ENCODE measurements around the gene AP4E1. TPM values are rescaled to one million over a fixed set of nuclear protein-coding genes. Genes with fewer than 3 reads are reported as not detected.
"Not testable (repeated sequence)": the region's sequence is repeated elsewhere in the genome, so short reads cannot be mapped to it uniquely, and the experiment has no call there.

Gene AP4E1
- total and polyA plus RNA-seq, 4 experiments from 2014 or later = 3.0 to 15.2 (median 9.1) TPM

DNA sequence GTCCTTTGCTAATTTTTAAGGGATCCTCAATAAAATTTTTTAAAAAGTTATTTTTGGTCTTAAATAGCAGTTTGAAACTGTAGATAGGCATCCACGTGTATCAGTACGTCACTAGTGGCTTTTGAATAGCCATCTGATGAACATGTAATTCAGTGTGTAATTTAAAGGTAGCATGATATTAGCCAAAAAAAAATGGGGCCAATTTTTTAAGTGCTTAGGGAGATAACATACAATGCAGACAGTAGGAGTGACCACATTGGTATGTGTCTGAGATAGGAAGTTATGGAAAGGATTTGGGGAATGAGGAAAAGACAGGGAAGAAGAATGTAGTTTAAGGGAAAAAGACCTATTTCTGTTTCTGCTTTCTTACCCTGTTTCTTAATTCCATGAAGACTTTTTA, 2.5 kb downstream of the AP4E1 start:
- Histone ChIP-seq H3K36me3 (ENCODE audit: insufficient read depth, low read length) (peaks cover 6% of the 10 kb centered on the region), H3K4me1 (ENCODE audit: insufficient read depth, low read length) (peaks cover 16% of the 10 kb centered on the region), H3K27ac (ENCODE audit: low read depth, low read length) (no peak overlapping the region), H3K4me3 (ENCODE audit: low read length in 2 of 2) (no peak overlapping the region), H3K27me3 (ENCODE audit: insufficient read depth, low read length) (no peaks in the 10 kb centered on the region), H3K9me3 (ENCODE audit: control insufficient read depth in 1 of 2, low read length in 2 of 2) (no peaks in the 10 kb centered on the region)
- H3K27me3 Mint-ChIP-seq = no peaks in the 10 kb centered on the region
- ChIA-PET CTCF (ENCODE audit: partially characterized antibody) (no interaction called here), POLR2A (ENCODE audit: partially characterized antibody) (no interaction called here)
- DNase-seq = no peak
- intact Hi-C loops (cut with micrococcal nuclease) = no loop called here
- peak overlapping the region in 4 of 8 donors; percentile 26 to 62 (median 40) for H3K4me3 Mint-ChIP-seq
- peak overlapping the region in 2 of 7 donors; percentile 79 to 98 for H3K27ac Mint-ChIP-seq
- H3K9me3 Mint-ChIP-seq = no peaks in the 10 kb centered on the region
- H3K4me1 Mint-ChIP-seq = peaks cover 15 to 44% (median 19%) of the 10 kb centered on the region in 4 donors
- H3K36me3 Mint-ChIP-seq = peaks cover 10 to 46% of the 10 kb centered on the region in 2 donors

DNA sequence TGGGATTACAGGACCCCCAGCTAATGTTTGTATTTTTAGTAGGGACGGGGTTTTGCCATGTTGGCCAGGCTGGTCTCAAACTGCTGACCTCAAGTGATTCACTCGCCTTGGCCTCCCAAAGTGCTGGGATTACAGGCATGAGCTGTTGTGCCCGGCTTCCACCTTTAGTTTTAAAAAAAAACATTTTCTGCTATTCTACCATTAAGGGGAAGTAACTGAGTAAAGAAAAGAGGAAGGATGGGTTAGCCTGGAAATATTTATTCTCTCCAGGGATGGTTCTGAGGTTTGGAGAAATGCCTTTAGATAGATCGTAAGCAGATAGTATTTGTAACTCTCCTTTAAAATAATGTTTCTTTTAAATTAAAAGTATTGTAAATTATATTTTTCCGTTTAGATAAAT, 3.1 kb downstream of the AP4E1 start:
- intact Hi-C loops (cut with micrococcal nuclease) = no loop called here
- H3K36me3 ChIP-seq (ENCODE audit: insufficient read depth, low read length) = peaks cover 6% of the 10 kb centered on the region
- Mint-ChIP-seq H3K4me1 (peaks cover 15 to 44% (median 21%) of the 10 kb centered on the region in 4 donors), H3K9me3 (no peaks in the 10 kb centered on the region), H3K4me3 (no peak overlapping the region), H3K27ac (no peak overlapping the region), H3K36me3 (peaks cover 13 to 50% of the 10 kb centered on the region in 2 donors), H3K27me3 (no peaks in the 10 kb centered on the region)
- no peak overlapping the region for H3K27ac ChIP-seq (ENCODE audit: low read depth, low read length)
- no peak for DNase-seq
- H3K9me3 ChIP-seq (ENCODE audit: control insufficient read depth in 1 of 2, low read length in 2 of 2) = no peaks in the 10 kb centered on the region
- CTCF ChIA-PET (ENCODE audit: partially characterized antibody) = no interaction called here
- peaks cover 16% of the 10 kb centered on the region for H3K4me1 ChIP-seq (ENCODE audit: insufficient read depth, low read length)
- H3K27me3 ChIP-seq (ENCODE audit: insufficient read depth, low read length) = no peaks in the 10 kb centered on the region
- POLR2A ChIA-PET (ENCODE audit: partially characterized antibody) = no interaction called here
- H3K4me3 ChIP-seq (ENCODE audit: low read length in 2 of 2) = no peak overlapping the region

DNA sequence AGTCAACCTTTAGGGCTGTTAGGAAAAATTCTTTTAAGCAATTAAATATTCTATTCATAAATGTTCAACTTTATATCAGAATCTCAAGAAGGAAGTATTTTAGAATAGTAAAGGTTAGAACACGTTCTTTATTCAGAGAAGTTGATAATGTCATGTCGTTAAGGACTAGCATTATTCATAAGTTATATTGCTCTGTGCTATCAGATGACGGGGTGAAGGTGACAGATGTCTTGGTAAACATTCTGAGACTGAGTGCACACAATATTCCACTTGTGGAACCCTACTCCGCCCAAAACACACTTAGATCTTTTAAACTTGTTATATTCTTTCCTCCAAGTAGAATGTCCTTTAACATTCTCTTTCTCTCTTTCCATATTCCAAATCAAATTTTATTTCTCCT, 7.9 kb downstream of the AP4E1 start:
- Mint-ChIP-seq H3K9me3 (no peaks in the 10 kb centered on the region), H3K36me3 (peaks cover 32 to 45% of the 10 kb centered on the region in 2 donors), H3K27ac (peak overlapping the region in 1 of 7 donors; percentile 27), H3K4me3 (no peak overlapping the region), H3K4me1 (peaks cover 3 to 11% (median 5%) of the 10 kb centered on the region in 4 donors), H3K27me3 (no peaks in the 10 kb centered on the region)
- no peaks in the 10 kb centered on the region for H3K4me1 ChIP-seq (ENCODE audit: insufficient read depth, low read length)
- H3K4me3 ChIP-seq (ENCODE audit: low read length in 2 of 2) = no peak overlapping the region
- peaks cover 6% of the 10 kb centered on the region for H3K36me3 ChIP-seq (ENCODE audit: insufficient read depth, low read length)
- ChIA-PET POLR2A (ENCODE audit: partially characterized antibody) (interaction anchor here (0.6 kb wide), 1 partner anchor 363 kb away, joined by 3 read pairs; no protein-coding TSS in a partner anchor), CTCF (ENCODE audit: partially characterized antibody) (no interaction called here)
- no peak for DNase-seq
- no peaks in the 10 kb centered on the region for H3K27me3 ChIP-seq (ENCODE audit: insufficient read depth, low read length)
- no peak overlapping the region for H3K27ac ChIP-seq (ENCODE audit: low read depth, low read length)
- intact Hi-C loops (cut with micrococcal nuclease) = no loop called here
- H3K9me3 ChIP-seq (ENCODE audit: control insufficient read depth in 1 of 2, low read length in 2 of 2) = no peaks in the 10 kb centered on the region

DNA sequence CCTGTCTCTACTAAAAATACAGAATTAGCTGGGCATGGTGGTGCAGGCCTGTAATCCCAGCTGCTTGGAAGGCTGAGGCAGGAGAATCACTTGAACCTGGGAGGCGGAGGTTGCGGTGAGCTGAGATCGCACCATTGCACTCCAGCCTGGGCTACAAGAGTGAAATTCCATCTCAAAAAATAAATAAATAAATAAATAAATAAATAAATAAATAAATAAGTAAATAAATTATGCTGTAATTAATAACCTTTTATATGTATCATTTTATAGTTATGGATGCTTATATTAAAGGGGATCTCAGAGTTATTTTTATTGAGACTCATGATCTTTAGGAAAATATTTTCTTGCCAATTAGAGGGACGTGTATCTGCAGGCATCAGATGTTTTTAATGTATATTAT, 10.9 kb downstream of the AP4E1 start:
- H3K9me3 Mint-ChIP-seq; H3K4me3 ChIP-seq (ENCODE audit: low read length in 2 of 2); H3K36me3 ChIP-seq (ENCODE audit: insufficient read depth, low read length); H3K27me3 ChIP-seq (ENCODE audit: insufficient read depth, low read length); H3K4me3 Mint-ChIP-seq; POLR2A ChIA-PET (ENCODE audit: partially characterized antibody); H3K9me3 ChIP-seq (ENCODE audit: control insufficient read depth in 1 of 2, low read length in 2 of 2); CTCF ChIA-PET (ENCODE audit: partially characterized antibody); H3K4me1 ChIP-seq (ENCODE audit: insufficient read depth, low read length); H3K27me3 Mint-ChIP-seq; intact Hi-C loops (cut with micrococcal nuclease); H3K27ac ChIP-seq (ENCODE audit: low read depth, low read length); DNase-seq: not testable (repeated sequence)
- Mint-ChIP-seq H3K36me3 (peaks cover 30 to 39% of the 10 kb centered on the region in 2 donors), H3K4me1 (peaks cover 6 to 17% (median 8%) of the 10 kb centered on the region in 4 donors), H3K27ac (peak overlapping the region in 1 of 7 donors; percentile 53)

DNA sequence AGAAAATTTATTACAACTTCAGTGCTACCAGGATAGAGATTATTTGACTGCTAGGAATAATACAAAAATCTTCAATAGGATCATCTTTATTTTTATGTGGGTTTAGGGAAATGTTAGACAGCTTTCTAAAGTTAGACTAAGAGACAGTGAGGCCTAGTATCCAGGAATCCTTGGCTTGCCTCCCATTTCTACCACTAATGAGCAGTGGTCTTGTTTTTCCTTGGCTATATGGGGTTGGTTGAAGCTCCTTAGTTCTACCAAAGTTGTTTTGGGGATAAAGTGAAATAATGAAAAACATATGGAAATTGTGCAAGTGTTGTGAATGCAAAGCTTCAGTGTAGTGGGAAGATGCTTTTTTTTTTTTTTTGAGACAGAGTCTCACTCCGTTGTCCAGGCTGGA, 16.8 kb downstream of the AP4E1 start:
- CTCF ChIA-PET (ENCODE audit: partially characterized antibody) = interaction anchor here (1.7 kb wide), 1 partner anchor 10 kb away, joined by 4 read pairs; no protein-coding TSS in a partner anchor
- Histone ChIP-seq H3K4me3 (ENCODE audit: low read length in 2 of 2) (no peak overlapping the region), H3K4me1 (ENCODE audit: insufficient read depth, low read length) (no peaks in the 10 kb centered on the region), H3K27ac (ENCODE audit: low read depth, low read length) (no peak overlapping the region), H3K36me3 (ENCODE audit: insufficient read depth, low read length) (peaks cover 23% of the 10 kb centered on the region), H3K27me3 (ENCODE audit: insufficient read depth, low read length) (no peaks in the 10 kb centered on the region), H3K9me3 (ENCODE audit: control insufficient read depth in 1 of 2, low read length in 2 of 2) (no peaks in the 10 kb centered on the region)
- POLR2A ChIA-PET (ENCODE audit: partially characterized antibody) = no interaction called here
- Mint-ChIP-seq H3K36me3 (peaks cover 35 to 49% of the 10 kb centered on the region in 2 donors), H3K27ac (no peak overlapping the region), H3K27me3 (no peaks in the 10 kb centered on the region), H3K4me3 (no peak overlapping the region), H3K4me1 (peaks cover 6 to 9% (median 7%) of the 10 kb centered on the region in 4 donors), H3K9me3 (no peaks in the 10 kb centered on the region)
- no peak for DNase-seq
- intact Hi-C loops (cut with micrococcal nuclease) = no loop called here

DNA sequence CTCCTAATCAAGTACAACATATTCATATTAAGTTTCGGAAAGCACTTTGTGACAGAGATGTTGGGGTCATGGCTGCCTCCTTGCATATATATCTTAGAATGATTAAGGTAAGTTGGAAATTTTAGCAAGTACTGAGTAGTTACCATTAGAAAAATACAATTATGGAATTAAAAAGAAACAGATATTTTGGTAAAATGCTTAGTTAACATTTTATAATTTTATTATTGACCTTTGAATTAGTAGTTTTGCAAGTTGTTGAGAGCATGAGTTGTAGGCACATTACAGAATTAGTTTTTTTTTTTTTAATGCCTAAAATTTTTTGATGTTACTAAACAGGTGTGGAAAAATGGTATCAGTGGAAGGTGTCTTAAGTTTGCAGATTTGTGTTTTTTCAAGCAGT, 20.6 kb downstream of the AP4E1 start:
- peaks cover 45 to 52% of the 10 kb centered on the region in 2 donors for H3K36me3 Mint-ChIP-seq
- Histone ChIP-seq H3K27ac (ENCODE audit: low read depth, low read length) (no peak overlapping the region), H3K27me3 (ENCODE audit: insufficient read depth, low read length) (no peaks in the 10 kb centered on the region), H3K4me3 (ENCODE audit: low read length in 2 of 2) (no peak overlapping the region), H3K36me3 (ENCODE audit: insufficient read depth, low read length) (peaks cover 31% of the 10 kb centered on the region), H3K4me1 (ENCODE audit: insufficient read depth, low read length) (no peaks in the 10 kb centered on the region), H3K9me3 (ENCODE audit: control insufficient read depth in 1 of 2, low read length in 2 of 2) (no peaks in the 10 kb centered on the region)
- no peaks in the 10 kb centered on the region for H3K27me3 Mint-ChIP-seq
- H3K9me3 Mint-ChIP-seq = no peaks in the 10 kb centered on the region
- no peak overlapping the region for H3K4me3 Mint-ChIP-seq
- ChIA-PET POLR2A (ENCODE audit: partially characterized antibody) (no interaction called here), CTCF (ENCODE audit: partially characterized antibody) (no interaction called here)
- peaks cover 0 to 2% (median under 1%) of the 10 kb centered on the region in 4 donors for H3K4me1 Mint-ChIP-seq
- H3K27ac Mint-ChIP-seq = no peak overlapping the region
- intact Hi-C loops (cut with micrococcal nuclease) = no loop called here
- no peak for DNase-seq

DNA sequence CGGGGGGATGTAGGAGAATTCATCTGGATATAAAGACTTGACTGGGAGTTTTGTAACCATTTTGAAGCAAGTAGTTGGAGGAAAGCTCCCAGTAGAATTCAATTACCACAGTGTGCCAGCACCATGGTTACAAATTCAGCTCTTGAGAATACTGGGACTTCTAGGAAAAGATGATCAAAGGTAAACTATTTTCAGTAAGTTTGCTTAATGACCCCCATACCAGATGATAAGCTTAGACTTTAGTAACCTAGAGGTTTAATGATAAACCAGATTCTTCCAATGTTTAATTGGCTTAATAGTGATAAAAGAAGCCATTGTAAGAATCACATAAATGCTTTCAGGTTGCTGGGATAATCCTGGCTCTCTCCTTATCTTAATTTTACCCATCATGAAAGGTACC, 22.3 kb downstream of the AP4E1 start:
- H3K27me3 Mint-ChIP-seq = no peaks in the 10 kb centered on the region
- Histone ChIP-seq H3K4me1 (ENCODE audit: insufficient read depth, low read length) (no peaks in the 10 kb centered on the region), H3K27ac (ENCODE audit: low read depth, low read length) (no peak overlapping the region), H3K4me3 (ENCODE audit: low read length in 2 of 2) (no peak overlapping the region), H3K27me3 (ENCODE audit: insufficient read depth, low read length) (no peaks in the 10 kb centered on the region), H3K9me3 (ENCODE audit: control insufficient read depth in 1 of 2, low read length in 2 of 2) (no peaks in the 10 kb centered on the region), H3K36me3 (ENCODE audit: insufficient read depth, low read length) (peaks cover 24% of the 10 kb centered on the region)
- intact Hi-C loops (cut with micrococcal nuclease) = no loop called here
- no peaks in the 10 kb centered on the region for H3K9me3 Mint-ChIP-seq
- peaks cover 43 to 52% of the 10 kb centered on the region in 2 donors for H3K36me3 Mint-ChIP-seq
- DNase-seq = no peak
- H3K27ac Mint-ChIP-seq = no peak overlapping the region
- ChIA-PET POLR2A (ENCODE audit: partially characterized antibody) (no interaction called here), CTCF (ENCODE audit: partially characterized antibody) (no interaction called here)
- H3K4me3 Mint-ChIP-seq = no peak overlapping the region
- H3K4me1 Mint-ChIP-seq = no peaks in the 10 kb centered on the region

DNA sequence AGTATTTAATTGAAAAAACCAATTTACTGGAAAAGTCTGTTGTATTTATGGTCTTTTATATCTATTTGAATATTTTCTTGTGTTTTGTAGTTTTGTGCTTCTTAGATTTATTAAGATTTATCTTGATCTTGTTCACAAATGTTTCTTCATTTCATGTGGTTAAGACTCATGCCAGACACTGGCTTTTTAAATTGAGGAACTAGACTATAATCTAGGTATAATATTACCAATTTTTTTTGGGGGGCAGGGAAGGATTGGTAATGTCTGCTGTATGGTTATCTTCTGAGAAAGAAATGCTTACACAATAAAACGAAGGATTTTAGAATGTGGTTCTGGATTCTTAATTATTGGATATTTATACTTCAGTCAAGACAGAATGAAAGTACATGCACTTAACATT, 24.9 kb downstream of the AP4E1 start:
- H3K4me1 ChIP-seq (ENCODE audit: insufficient read depth, low read length) = no peaks in the 10 kb centered on the region
- no peaks in the 10 kb centered on the region for H3K27me3 ChIP-seq (ENCODE audit: insufficient read depth, low read length)
- Mint-ChIP-seq H3K4me1 (peaks cover 0 to 2% (median 0%) of the 10 kb centered on the region in 4 donors), H3K4me3 (no peak overlapping the region), H3K36me3 (peaks cover 45 to 49% of the 10 kb centered on the region in 2 donors), H3K9me3 (no peaks in the 10 kb centered on the region), H3K27me3 (no peaks in the 10 kb centered on the region), H3K27ac (no peak overlapping the region)
- ChIA-PET CTCF (ENCODE audit: partially characterized antibody) (interaction anchor here (1.7 kb wide), 1 partner anchor 24 kb away, joined by 4 read pairs; no protein-coding TSS in a partner anchor), POLR2A (ENCODE audit: partially characterized antibody) (no interaction called here)
- intact Hi-C loops (cut with micrococcal nuclease) = no loop called here
- no peak overlapping the region for H3K4me3 ChIP-seq (ENCODE audit: low read length in 2 of 2)
- DNase-seq = no peak
- H3K36me3 ChIP-seq (ENCODE audit: insufficient read depth, low read length) = peaks cover 17% of the 10 kb centered on the region
- no peaks in the 10 kb centered on the region for H3K9me3 ChIP-seq (ENCODE audit: control insufficient read depth in 1 of 2, low read length in 2 of 2)
- no peak overlapping the region for H3K27ac ChIP-seq (ENCODE audit: low read depth, low read length)
